Activated CD8-positive, alpha-beta T cell treated with anti-CD3 and anti-CD28 coated beads, Interleukin-2, amount 10 ng/mL, durations not matched to agents 7 days and 5 days (primary cell): ENCODE results near the gene PTPRM. TPM values are rescaled to one million over a fixed set of nuclear protein-coding genes. Genes with fewer than 3 reads are reported as not detected.

ENCODE experiments used
- ATAC-seq: fragments of 150-1000 bp; cut with Tn5 transposase; one replicate; pipeline ENCODE4 v1.10.0; 2021; ENCODE audit warnings: moderate library complexity
- CTCF ChIA-PET: fragments of 350-600 bp; sonication (Branson Sonifier 250); formaldehyde crosslinking; loops from one replicate; lab custom pipeline; 2021; ENCODE audit warnings: antibody characterized with exemption; lab: Charles Lee
- POLR2A ChIA-PET: fragments of 350-600 bp; sonication (Branson Sonifier 250); formaldehyde crosslinking; loops from one replicate; lab custom pipeline; 2021; ENCODE audit warnings: antibody characterized with exemption; lab: Charles Lee
- DNase-seq: peaks from one replicate; pipeline ENCODE4 v3.0.0-alpha.2; 2020
- H3K27ac Mint-ChIP-seq: one replicate; pipeline ENCODE4 v1.8.0; 2021; ENCODE audit warnings: mild to moderate bottlenecking, mixed read lengths
- H3K27me3 Mint-ChIP-seq: one replicate; pipeline ENCODE4 v1.8.0; 2021; ENCODE audit warnings: low read depth, mixed read lengths
- H3K36me3 Mint-ChIP-seq: one replicate; pipeline ENCODE4 v1.8.0; 2021; ENCODE audit warnings: low read depth, mixed read lengths
- H3K4me1 Mint-ChIP-seq: one replicate; pipeline ENCODE4 v1.8.0; 2021; ENCODE audit warnings: low read depth, mixed read lengths
- H3K4me3 Mint-ChIP-seq: one replicate; pipeline ENCODE4 v1.8.0; 2021; ENCODE audit warnings: mild to moderate bottlenecking, mixed read lengths
- H3K9me3 Mint-ChIP-seq: one replicate; pipeline ENCODE4 v1.8.0; 2022; ENCODE audit warnings: mixed read lengths; ENCODE audit not compliant: insufficient read depth
- total RNA-seq, 2 experiments: library from RNA; stranded (reverse); gene quantifications; one replicate each; pipeline ENCODE4 v1.2.3, GENCODE V29; 2021

PTPRM gene
- total RNA-seq, 2 experiments from 2014 or later = 0.76 to 1.0 TPM

- Mint-ChIP-seq H3K4me1 (no peaks in the 10 kb centered on the region), H3K27ac (no peak overlapping the region), H3K36me3 (no peaks in the 10 kb centered on the region), H3K4me3 (no peak overlapping the region), H3K9me3 (no peaks in the 10 kb centered on the region), H3K27me3 (peaks cover 20% of the 10 kb centered on the region)
- ChIA-PET CTCF (no interaction called here), POLR2A (no interaction called here)
- DNase-seq (no peak), ATAC-seq (no peak)
These were observed 4.5 kb downstream of the PTPRM start for GRCh38 chr18:7571626-7572025.

- Mint-ChIP-seq H3K36me3 (no peaks in the 10 kb centered on the region), H3K4me3 (no peak overlapping the region), H3K27me3 (peaks cover 20% of the 10 kb centered on the region), H3K27ac (no peak overlapping the region), H3K4me1 (no peaks in the 10 kb centered on the region), H3K9me3 (no peaks in the 10 kb centered on the region)
- ATAC-seq (no peak), DNase-seq (no peak)
- ChIA-PET POLR2A (no interaction called here), CTCF (no interaction called here)
These were observed 5.7 kb downstream of the PTPRM start for GRCh38 chr18:7572822-7573221.

GRCh38 chr18:7575465-7576028 is 8.4 kb downstream of the PTPRM start:
- Mint-ChIP-seq H3K9me3 (no peaks in the 10 kb centered on the region), H3K36me3 (no peaks in the 10 kb centered on the region), H3K27ac (no peak overlapping the region), H3K4me3 (no peak overlapping the region), H3K4me1 (no peaks in the 10 kb centered on the region), H3K27me3 (peaks cover 2% of the 10 kb centered on the region)
- ATAC-seq (no peak), DNase-seq (no peak)
- ChIA-PET POLR2A (no interaction called here), CTCF (no interaction called here)

- no peak for ATAC-seq
- Mint-ChIP-seq H3K36me3 (no peaks in the 10 kb centered on the region), H3K27me3 (no peaks in the 10 kb centered on the region), H3K4me3 (no peak overlapping the region), H3K27ac (no peak overlapping the region), H3K9me3 (no peaks in the 10 kb centered on the region), H3K4me1 (no peaks in the 10 kb centered on the region)
- POLR2A ChIA-PET = no interaction called here
- CTCF ChIA-PET = no interaction called here
- DNase-seq = no peak
These were observed 9.0 kb downstream of the PTPRM start for GRCh38 chr18:7576077-7576476.

- H3K36me3 Mint-ChIP-seq = no peaks in the 10 kb centered on the region
- no peaks in the 10 kb centered on the region for H3K9me3 Mint-ChIP-seq
- no peaks in the 10 kb centered on the region for H3K27me3 Mint-ChIP-seq
- no peaks in the 10 kb centered on the region for H3K4me1 Mint-ChIP-seq
- ATAC-seq (no peak), DNase-seq (no peak)
- CTCF ChIA-PET = no interaction called here
- no peak overlapping the region for H3K27ac Mint-ChIP-seq
- no peak overlapping the region for H3K4me3 Mint-ChIP-seq
- POLR2A ChIA-PET = interaction anchor here (0.6 kb wide), 1 partner anchor 51 kb away, joined by 3 read pairs; no protein-coding TSS in a partner anchor
These were observed 9.6 kb downstream of the PTPRM start for GRCh38 chr18:7576685-7577084.

- no peaks in the 10 kb centered on the region for H3K27me3 Mint-ChIP-seq
These were observed 10.6 kb downstream of the PTPRM start for GRCh38 chr18:7577706-7578105.

GRCh38 chr18:7579176-7579917 is 12.2 kb downstream of the PTPRM start:
- Mint-ChIP-seq H3K36me3 (no peaks in the 10 kb centered on the region), H3K27ac (no peak overlapping the region), H3K4me1 (no peaks in the 10 kb centered on the region), H3K4me3 (no peak overlapping the region), H3K9me3 (no peaks in the 10 kb centered on the region), H3K27me3 (no peaks in the 10 kb centered on the region)
- ChIA-PET CTCF (interaction anchor here (0.8 kb wide), 1 partner anchor 13 kb away, joined by 3 read pairs; the partner anchor contains the start of gene PTPRM), POLR2A (no interaction called here)
- DNase-seq (no peak), ATAC-seq (no peak)

More at GRCh38 chr18:7577706-7578105, 10.6 kb downstream of the PTPRM start:
- H3K4me3 Mint-ChIP-seq = no peak overlapping the region
- ChIA-PET POLR2A (no interaction called here), CTCF (no interaction called here)
- H3K27ac Mint-ChIP-seq = no peak overlapping the region
- DNase-seq (no peak), ATAC-seq (no peak)
- H3K4me1 Mint-ChIP-seq = no peaks in the 10 kb centered on the region
- H3K36me3 Mint-ChIP-seq = no peaks in the 10 kb centered on the region
- H3K9me3 Mint-ChIP-seq = no peaks in the 10 kb centered on the region

GRCh38 chr18:7579918-7580542 is 12.9 kb downstream of the PTPRM start:
- CTCF ChIA-PET = interaction anchor here (0.8 kb wide), 1 partner anchor 13 kb away, joined by 3 read pairs; the partner anchor contains the start of gene PTPRM

GRCh38 chr18:7584646-7585275 is 17.6 kb downstream of the PTPRM start:
- no peaks in the 10 kb centered on the region for H3K36me3 Mint-ChIP-seq
- ChIA-PET CTCF (no interaction called here), POLR2A (no interaction called here)
- no peaks in the 10 kb centered on the region for H3K9me3 Mint-ChIP-seq
- no peak overlapping the region for H3K27ac Mint-ChIP-seq
- H3K4me3 Mint-ChIP-seq = no peak overlapping the region
- no peak for DNase-seq
- no peaks in the 10 kb centered on the region for H3K4me1 Mint-ChIP-seq
- ATAC-seq = no peak
- H3K27me3 Mint-ChIP-seq = no peaks in the 10 kb centered on the region

More at GRCh38 chr18:7579918-7580542, 12.9 kb downstream of the PTPRM start:
- Mint-ChIP-seq H3K27ac (no peak overlapping the region), H3K27me3 (no peaks in the 10 kb centered on the region), H3K36me3 (no peaks in the 10 kb centered on the region), H3K9me3 (no peaks in the 10 kb centered on the region), H3K4me1 (no peaks in the 10 kb centered on the region), H3K4me3 (no peak overlapping the region)
- no peak for DNase-seq
- POLR2A ChIA-PET = no interaction called here
- no peak for ATAC-seq

- DNase-seq = no peak
- H3K9me3 Mint-ChIP-seq = no peaks in the 10 kb centered on the region
- ChIA-PET CTCF (no interaction called here), POLR2A (no interaction called here)
- no peak overlapping the region for H3K4me3 Mint-ChIP-seq
- ATAC-seq = no peak
- H3K27ac Mint-ChIP-seq = no peak overlapping the region
- no peaks in the 10 kb centered on the region for H3K36me3 Mint-ChIP-seq
- no peaks in the 10 kb centered on the region for H3K27me3 Mint-ChIP-seq
- H3K4me1 Mint-ChIP-seq = no peaks in the 10 kb centered on the region
These were observed 18.2 kb downstream of the PTPRM start for GRCh38 chr18:7585276-7585670.

GRCh38 chr18:7586379-7586778 is 19.3 kb downstream of the PTPRM start:
- Mint-ChIP-seq H3K27ac (no peak overlapping the region), H3K4me3 (no peak overlapping the region), H3K36me3 (no peaks in the 10 kb centered on the region), H3K27me3 (no peaks in the 10 kb centered on the region), H3K9me3 (no peaks in the 10 kb centered on the region), H3K4me1 (no peaks in the 10 kb centered on the region)
- no peak for ATAC-seq
- CTCF ChIA-PET = no interaction called here
- POLR2A ChIA-PET = no interaction called here
- DNase-seq = no peak
